ENCODE data around the gene SNX22. TPM values are rescaled to one million over a fixed set of nuclear protein-coding genes. Genes with fewer than 3 reads are reported as not detected.

Gene SNX22
- total and polyA plus RNA-seq, 9 of the 15 experiments (the other 6 are each of a cell fraction or from before 2014, with no cell fraction given), result 0.91 to 3.0 (median 2.0) TPM

GRCh38 chr15:64146885-64147681 lies 4.4 kb upstream of the SNX22 start (continued):
- peak; percentile 36 for TF ChIP-seq CCNT2 (IDR thresholded peaks at IDR 0.05; ENCODE audit: borderline replicate concordance, extremely low read depth, insufficient read length, low read depth, low read length)

DNA sequence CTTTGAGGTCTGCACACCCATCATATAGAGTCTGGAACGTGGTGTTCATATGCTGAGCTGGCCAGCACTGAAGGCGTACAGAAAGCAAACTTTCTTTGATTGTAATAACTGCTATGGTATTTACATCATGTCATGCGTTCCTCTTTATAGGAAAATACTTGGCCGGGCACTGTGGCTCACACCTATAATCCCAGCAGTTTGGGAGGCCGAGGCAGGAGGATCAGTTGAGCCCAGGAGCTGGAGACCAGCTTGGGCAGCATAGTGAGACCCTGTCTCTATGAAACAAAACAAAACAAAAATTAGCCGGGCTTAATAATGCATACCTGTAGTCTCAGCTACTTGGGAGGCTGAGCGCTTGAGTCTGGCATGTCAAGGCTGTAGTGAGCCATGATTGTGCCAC lies 3.4 kb upstream of the SNX22 start:
- H2AFZ ChIP-seq (ENCODE audit: low read depth, low read length), result no peak overlapping the region
- peaks cover 4% of the 10 kb centered on the region for H3K9me1 ChIP-seq (ENCODE audit: control insufficient read depth, insufficient read depth, low read length)
- H3K27ac ChIP-seq (ENCODE audit: extremely low read depth, low read depth, low read length), result no peak overlapping the region
- ChIA-PET CTCF (ENCODE audit: low intra/inter-chr PET ratio) (no interaction called here), POLR2A (interaction anchor here (1.1 kb wide), 1 partner anchor 10 kb away, joined by 3 read pairs; no protein-coding TSS in a partner anchor)
- peaks cover 39 to 79% of the 10 kb centered on the region in 2 experiments for H3K4me1 ChIP-seq (replicated peaks in 1 of 2; ENCODE audit: control insufficient read depth in 2 of 2, insufficient read depth in 2 of 2, low read length in 2 of 2)
- intact Hi-C loops (cut with micrococcal nuclease) (no loop called here), in situ Hi-C loops (cut with MboI) (no loop called here)
- ATAC-seq, result no peak
- no peaks in the 10 kb centered on the region for H3K9me3 ChIP-seq (replicated peaks; ENCODE audit: control insufficient read depth, insufficient read depth, low read depth, low read length)
- H4K20me1 ChIP-seq (replicated peaks; ENCODE audit: control insufficient read depth, insufficient read depth, low read length), result 0 out of 2 replicates have a peak, but pooled peaks cover 3% of the 10 kb centered on the region
- no TSS peak for BruUV-seq (replicated peaks)
- no peak overlapping the region for H3K9ac ChIP-seq (ENCODE audit: insufficient read depth in 1 of 2, low read depth in 2 of 2, low read length in 2 of 2)
- no peak for FAIRE-seq
- H3K36me3 ChIP-seq (ENCODE audit: control insufficient read depth, insufficient read depth, low read length), result peaks cover 14% of the 10 kb centered on the region
- 88% methylated on average over 7 of the region's 7 CpGs for WGBS (ENCODE audit: insufficient coverage, low coverage, missing lambda C conversion rate)
- no peak overlapping the region for H3K4me3 ChIP-seq
- H3K4me2 ChIP-seq (ENCODE audit: insufficient read depth, low read length), result no peak overlapping the region
- no peaks in the 10 kb centered on the region for H3K27me3 ChIP-seq (ENCODE audit: control insufficient read depth in 2 of 2, insufficient read depth in 2 of 2, low read length in 2 of 2)
- no peaks in the 10 kb centered on the region for H3K79me2 ChIP-seq (ENCODE audit: control insufficient read depth, insufficient read depth, low read length)
- TF ChIP-seq, protein P1, sequence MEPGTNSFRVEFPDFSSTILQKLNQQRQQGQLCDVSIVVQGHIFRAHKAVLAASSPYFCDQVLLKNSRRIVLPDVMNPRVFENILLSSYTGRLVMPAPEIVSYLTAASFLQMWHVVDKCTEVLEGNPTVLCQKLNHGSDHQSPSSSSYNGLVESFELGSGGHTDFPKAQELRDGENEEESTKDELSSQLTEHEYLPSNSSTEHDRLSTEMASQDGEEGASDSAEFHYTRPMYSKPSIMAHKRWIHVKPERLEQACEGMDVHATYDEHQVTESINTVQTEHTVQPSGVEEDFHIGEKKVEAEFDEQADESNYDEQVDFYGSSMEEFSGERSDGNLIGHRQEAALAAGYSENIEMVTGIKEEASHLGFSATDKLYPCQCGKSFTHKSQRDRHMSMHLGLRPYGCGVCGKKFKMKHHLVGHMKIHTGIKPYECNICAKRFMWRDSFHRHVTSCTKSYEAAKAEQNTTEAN (CRISPR knock-in tag; IDR thresholded peaks at IDR 0.05), result no peak
- no peak for TF ChIP-seq RBM25 (IDR thresholded peaks at IDR 0.05; ENCODE audit: low read depth, low read length, severe bottlenecking)
- TF ChIP-seq ZBTB2 (IDR thresholded peaks at IDR 0.05), result no peak
- TF ChIP-seq, protein P2, sequence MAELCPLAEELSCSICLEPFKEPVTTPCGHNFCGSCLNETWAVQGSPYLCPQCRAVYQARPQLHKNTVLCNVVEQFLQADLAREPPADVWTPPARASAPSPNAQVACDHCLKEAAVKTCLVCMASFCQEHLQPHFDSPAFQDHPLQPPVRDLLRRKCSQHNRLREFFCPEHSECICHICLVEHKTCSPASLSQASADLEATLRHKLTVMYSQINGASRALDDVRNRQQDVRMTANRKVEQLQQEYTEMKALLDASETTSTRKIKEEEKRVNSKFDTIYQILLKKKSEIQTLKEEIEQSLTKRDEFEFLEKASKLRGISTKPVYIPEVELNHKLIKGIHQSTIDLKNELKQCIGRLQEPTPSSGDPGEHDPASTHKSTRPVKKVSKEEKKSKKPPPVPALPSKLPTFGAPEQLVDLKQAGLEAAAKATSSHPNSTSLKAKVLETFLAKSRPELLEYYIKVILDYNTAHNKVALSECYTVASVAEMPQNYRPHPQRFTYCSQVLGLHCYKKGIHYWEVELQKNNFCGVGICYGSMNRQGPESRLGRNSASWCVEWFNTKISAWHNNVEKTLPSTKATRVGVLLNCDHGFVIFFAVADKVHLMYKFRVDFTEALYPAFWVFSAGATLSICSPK (IDR thresholded peaks at IDR 0.05; ENCODE audit: borderline replicate concordance), result no peak
- no peak for TF ChIP-seq TEAD2 (tag; IDR thresholded peaks at IDR 0.05)
- TF ChIP-seq ZNF408 (CRISPR knock-in tag; IDR thresholded peaks at IDR 0.05; ENCODE audit: low read depth), result no peak
- TF ChIP-seq TCFL5 (CRISPR knock-in tag; conservative IDR thresholded peaks at IDR 0.05), result no peak
- TF ChIP-seq TAF9B (IDR thresholded peaks at IDR 0.05; ENCODE audit: partially characterized antibody), result no peak
- no peak for TF ChIP-seq ZNF764 (CRISPR knock-in tag; IDR thresholded peaks at IDR 0.05; ENCODE audit: low read depth)
- TF ChIP-seq ZNF124 (CRISPR knock-in tag; IDR thresholded peaks at IDR 0.05), result no peak
- no peak for TF ChIP-seq MYBL2 (IDR thresholded peaks at IDR 0.05; ENCODE audit: low read depth)
- no peak for TF ChIP-seq MYBL2 (CRISPR knock-in tag; IDR thresholded peaks at IDR 0.05; ENCODE audit: borderline replicate concordance)
- TF ChIP-seq ZNF282 (CRISPR knock-in tag; IDR thresholded peaks at IDR 0.05), result no peak
- TF ChIP-seq SP1 (CRISPR knock-in tag; IDR thresholded peaks at IDR 0.05), result no peak
- no peak for DNase-seq (ENCODE audit: extremely low read depth in 1 of 4, low spot score in 3 of 4)

Measured in K562 (cell line).